K562 (cell line): ENCODE measurements around the gene SVEP1. TPM values are rescaled to one million over a fixed set of nuclear protein-coding genes. Genes with fewer than 3 reads are reported as not detected.

ENCODE experiments used
- ATAC-seq: fragments of 200-7000 bp; cut with Tn5 transposase; 3 replicates; pipeline ENCODE4 v1.9.1; 2020; ENCODE audit warnings: moderate library complexity
- BruUV-seq: library from RNA; stranded (reverse); fragments of 400-500 nt; replicated peaks from 2 replicates; lab custom pipeline; 2021; lab: Mats Ljungman, UMichigan
- CTCF ChIA-PET: fragments of 300-600 bp; formaldehyde crosslinking; extraction: SDS; loops from one replicate; lab custom pipeline; 2021; ENCODE audit warnings: low intra/inter-chr PET ratio; lab: Yijun Ruan, JAX
- POLR2A ChIA-PET: fragments of 300-600, 350-650 bp; sonication (Branson Sonifier 250); formaldehyde crosslinking; extraction: SDS; loops from one replicate; lab custom pipeline; 2021; ENCODE audit warnings: antibody characterized with exemption, inconsistent platforms; lab: Yijun Ruan, JAX
- DNase-seq, 4 experiments: peaks; one replicate each; pipeline versions ENCODE4 v3.0.0 to v3.0.0-alpha.2; 2011 to 2018; ENCODE audit warnings: low spot score in 3 of 4, mixed read lengths in 3 of 4; ENCODE audit errors: extremely low read depth in 1 of 4
- FAIRE-seq: peaks from 2 replicates; lab custom pipeline; 2011; peaks lifted over from hg19 to GRCh38; lab: Jason Lieb, UNC
- H2AFZ ChIP-seq: 2 replicates; pipeline ENCODE4 v1.6.0; 2011; ENCODE audit warnings: low read depth, low read length, control low read depth, inconsistent platforms
- H3K27ac ChIP-seq: fragments of 200-600 bp; 3 replicates; pipeline ENCODE4 v1.8.0; 2011; ENCODE audit warnings: low read depth, mild to moderate bottlenecking, control low read depth, inconsistent platforms, low read length, moderate library complexity, mixed read lengths; ENCODE audit errors: extremely low read depth
- H3K27me3 ChIP-seq, 2 experiments: fragments of 300-600 bp in 1 of 2; 2 replicates in 1 of 2; 3 replicates in 1 of 2; pipeline versions ENCODE4 v1.6.0 to v1.8.0; 2011; ENCODE audit warnings: inconsistent platforms in 2 of 2, low read length in 2 of 2, mild to moderate bottlenecking in 1 of 2, mixed read lengths in 1 of 2, moderate library complexity in 1 of 2; ENCODE audit not compliant: control insufficient read depth in 2 of 2, insufficient read depth in 2 of 2
- H3K36me3 ChIP-seq: fragments of 300-600 bp; 3 replicates; pipeline ENCODE4 v1.8.0; 2011; ENCODE audit warnings: mild to moderate bottlenecking, low read length, inconsistent platforms; ENCODE audit not compliant: control insufficient read depth, insufficient read depth
- H3K4me1 ChIP-seq, 2 experiments: fragments of 200-600 bp in 1 of 2; replicated peaks in 1 of 2; 2 replicates in 1 of 2; 3 replicates in 1 of 2; pipeline versions ENCODE4 v1.5.1 to v1.8.0; 2011; ENCODE audit warnings: inconsistent platforms in 2 of 2, low read length in 2 of 2, mild to moderate bottlenecking in 1 of 2, mixed read lengths in 1 of 2, moderate library complexity in 1 of 2; ENCODE audit not compliant: control insufficient read depth in 2 of 2, insufficient read depth in 2 of 2
- H3K4me2 ChIP-seq: 2 replicates; pipeline ENCODE4 v1.6.1; 2011; ENCODE audit warnings: low read length, control low read depth, inconsistent platforms, mixed read lengths; ENCODE audit not compliant: insufficient read depth
- H3K4me3 ChIP-seq: fragments of 200-600 bp; sonication (generic), shearing (Covaris generic); 2 replicates; pipeline ENCODE4 v1.5.1; 2016; ENCODE audit warnings: control low read depth, inconsistent platforms
- H3K79me2 ChIP-seq: fragments of 200-600 bp; 3 replicates; pipeline ENCODE4 v1.8.0; 2011; ENCODE audit warnings: low read length, inconsistent platforms; ENCODE audit not compliant: control insufficient read depth, insufficient read depth
- H3K9ac ChIP-seq, 2 experiments: 2 replicates each; pipeline versions ENCODE4 v1.6.0 to v1.6.1; 2011; ENCODE audit warnings: low read depth in 2 of 2, low read length in 2 of 2, control low read depth in 1 of 2, inconsistent platforms in 1 of 2, mild to moderate bottlenecking in 1 of 2, mixed read lengths in 1 of 2; ENCODE audit not compliant: insufficient read depth in 1 of 2
- H3K9me1 ChIP-seq: one replicate; pipeline ENCODE4 v1.6.0; 2011; ENCODE audit warnings: inconsistent platforms, mild to moderate bottlenecking, low read length, moderate library complexity; ENCODE audit not compliant: control insufficient read depth, insufficient read depth
- H3K9me3 ChIP-seq: replicated peaks from 2 replicates; pipeline ENCODE4 v1.5.1; 2011; ENCODE audit warnings: low read depth, low read length, inconsistent platforms; ENCODE audit not compliant: control insufficient read depth, insufficient read depth
- H4K20me1 ChIP-seq: replicated peaks from 2 replicates; pipeline ENCODE4 v1.6.1; 2011; ENCODE audit warnings: low read length, inconsistent platforms, mixed read lengths; ENCODE audit not compliant: control insufficient read depth, insufficient read depth
- ARHGAP35 ChIP-seq: fragments of 450-650 bp; IDR thresholded peaks from 2 replicates; pipeline ENCODE4 v1.6.1; 2018; ENCODE audit not compliant: partially characterized antibody
- ASH1L ChIP-seq: fragments of 450-650 bp; IDR thresholded peaks from 2 replicates; pipeline ENCODE4 v1.6.1; 2018; ENCODE audit warnings: borderline replicate concordance, mild to moderate bottlenecking, low read depth; ENCODE audit not compliant: partially characterized antibody
- C11orf30 ChIP-seq: fragments of 450-650 bp; IDR thresholded peaks from 2 replicates; pipeline ENCODE4 v1.6.1; 2016; ENCODE audit warnings: low read depth, mild to moderate bottlenecking
- CHD2 ChIP-seq: IDR thresholded peaks from 2 replicates; pipeline ENCODE4 v1.6.1; 2011; ENCODE audit warnings: low read depth, low read length
- FOXM1 ChIP-seq, 2 experiments: fragments of 450-650 bp in 1 of 2; sonication (generic) in 1 of 2; formaldehyde crosslinking in 1 of 2; IDR thresholded peaks; 2 replicates each; pipeline versions ENCODE4 v1.6.1 to v1.9.0; 2017 to 2022; ENCODE audit warnings: low read depth in 2 of 2, mild to moderate bottlenecking in 2 of 2, missing genetic modification reagents in 1 of 2, moderate library complexity in 1 of 2
- NR1H2 ChIP-seq: sonication (generic); formaldehyde crosslinking; IDR thresholded peaks from 2 replicates; pipeline ENCODE4 v1.4.0; 2020; ENCODE audit warnings: mild to moderate bottlenecking, missing genetic modification reagents
- PURB ChIP-seq: sonication (generic); formaldehyde crosslinking; IDR thresholded peaks from 2 replicates; pipeline ENCODE4 v1.9.0; 2021; ENCODE audit warnings: low read depth, mild to moderate bottlenecking, missing genetic modification reagents
- ZKSCAN3 ChIP-seq: fragments of 250-450 bp; sonication (Bioruptor Pico); IDR thresholded peaks from 2 replicates; pipeline ENCODE4 v1.4.0; 2020
- ZNF316 ChIP-seq: fragments of 450-650 bp; IDR thresholded peaks from 2 replicates; pipeline ENCODE4 v1.6.1; 2016
- WGBS: fragments of 100-300 bp; shearing (Covaris generic); methylation state at CpG from one replicate; pipeline ENCODE4 v1.1.6; 2016; ENCODE audit warnings: low coverage, mixed read lengths; ENCODE audit not compliant: insufficient coverage; ENCODE audit errors: missing lambda C conversion rate; 5-methylcytosine and 5-hydroxymethylcytosine counted together
- in situ Hi-C: fragments of 300-500 bp; cut with MboI; formaldehyde crosslinking; loops from 4 replicates; pipeline ENCODE4 v1.15.0; 2018; ENCODE audit warnings: inconsistent platforms, mixed read lengths
- intact Hi-C: fragments of 100-400 bp; cut with micrococcal nuclease; formaldehyde crosslinking; loops from 2 replicates; pipeline ENCODE4 v1.14.2; 2022
- polyA plus RNA-seq, 8 experiments: library from polyadenylated mRNA; depleted of rRNA in 4 of 8; stranded (reverse) in 5 of 8; unstranded in 3 of 8; fragments of >200 nt; fragmentation: Nextera tagmentation in 2 of 8; fragmentation: Illumina TruSeq in 1 of 8; extraction: Ambion mirVana in 2 of 8; extraction: Trizol in 1 of 8; gene quantifications; 2 replicates each; pipeline versions ENCODE4 v1.2.1 to v1.2.3, GENCODE V29; 2011 to 2014; ENCODE audit warnings: inconsistent platforms in 1 of 8, missing spikeins in 1 of 8
- total RNA-seq, 7 experiments: library from RNA; depleted of rRNA in 6 of 7; stranded (reverse); fragments of >200 nt in 6 of 7; fragmentation: Illumina TruSeq in 2 of 7; extraction: Trizol in 2 of 7; gene quantifications; 2 replicates each; pipeline versions ENCODE4 v1.2.1 to v1.2.3, GENCODE V29; 2011 to 2021; ENCODE audit warnings: low replicate concordance in 1 of 7
- TF ChIP-seq, protein P1 (sequence below): fragments of 250-450 bp; sonication (Bioruptor Pico); IDR thresholded peaks from 2 replicates; pipeline ENCODE4 v1.4.0; 2020; ENCODE audit warnings: mild to moderate bottlenecking, moderate library complexity
- TF ChIP-seq, protein P2 (sequence below), 2 experiments: IDR thresholded peaks; 2 replicates each; pipeline ENCODE4 v1.6.1; 2012; ENCODE audit warnings: improper control_type of control experiment in 2 of 2, low read depth in 2 of 2, low read length in 2 of 2, borderline replicate concordance in 1 of 2
- TF ChIP-seq, protein P3 (sequence below): sonication (generic); formaldehyde crosslinking; IDR thresholded peaks from 2 replicates; pipeline ENCODE4 v1.8.0; 2022; ENCODE audit warnings: mild to moderate bottlenecking, missing genetic modification reagents, borderline replicate concordance

SVEP1 gene
- total and polyA plus RNA-seq, 9 of the 15 experiments (the other 6 are each of a cell fraction or from before 2014, with no cell fraction given): 0.20 to 0.84 (median 0.43) TPM

DNA sequence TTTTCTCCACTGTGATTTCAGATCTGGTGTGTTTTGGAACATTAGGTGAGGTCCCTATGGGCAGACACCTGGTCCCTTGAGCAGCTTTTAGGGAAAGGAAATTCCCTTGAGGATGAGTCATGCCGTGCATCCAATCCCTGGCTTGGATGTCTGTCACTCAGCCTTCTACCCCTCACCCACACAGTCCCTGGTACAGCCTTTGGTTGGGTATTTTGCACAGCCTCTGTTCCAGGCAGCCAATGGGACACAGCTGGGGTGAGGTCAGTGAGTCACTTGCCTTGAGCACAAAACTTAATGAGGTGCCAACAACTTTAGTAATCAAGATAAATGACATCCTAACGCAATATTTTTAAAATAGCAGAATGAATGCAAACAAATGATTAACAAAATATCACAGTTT lies 22.7 kb upstream of the SVEP1 start:
- intact Hi-C loops: no loop called here
- FAIRE-seq (no peak), ATAC-seq (no peak), DNase-seq (no peak)
- Histone ChIP-seq H3K27me3 (no peaks in the 10 kb centered on the region), H3K79me2 (no peaks in the 10 kb centered on the region), H4K20me1 (no peaks in the 10 kb centered on the region), H3K27ac (no peak overlapping the region), H3K36me3 (no peaks in the 10 kb centered on the region), H3K4me2 (no peak overlapping the region), H3K9me1 (no peaks in the 10 kb centered on the region), H2AFZ (no peak overlapping the region), H3K4me1 (no peaks in the 10 kb centered on the region), H3K4me3 (no peak overlapping the region), H3K9ac (no peak overlapping the region), H3K9me3 (no peaks in the 10 kb centered on the region)
- TF ChIP-seq CHD2 (no peak), ARHGAP35 (no peak), FOXM1 (IDR thresholded peaks at IDR 0.05; ENCODE audit: low read depth) (no peak), FOXM1 (CRISPR knock-in tag; IDR thresholded peaks at IDR 0.05; ENCODE audit: low read depth) (no peak), C11orf30 (no peak), ZKSCAN3 (CRISPR knock-in tag) (no peak), ASH1L (no peak), ZNF316 (no peak), NR1H2 (CRISPR knock-in tag) (no peak), PURB (CRISPR knock-in tag) (no peak)
- TF ChIP-seq, protein P1, sequence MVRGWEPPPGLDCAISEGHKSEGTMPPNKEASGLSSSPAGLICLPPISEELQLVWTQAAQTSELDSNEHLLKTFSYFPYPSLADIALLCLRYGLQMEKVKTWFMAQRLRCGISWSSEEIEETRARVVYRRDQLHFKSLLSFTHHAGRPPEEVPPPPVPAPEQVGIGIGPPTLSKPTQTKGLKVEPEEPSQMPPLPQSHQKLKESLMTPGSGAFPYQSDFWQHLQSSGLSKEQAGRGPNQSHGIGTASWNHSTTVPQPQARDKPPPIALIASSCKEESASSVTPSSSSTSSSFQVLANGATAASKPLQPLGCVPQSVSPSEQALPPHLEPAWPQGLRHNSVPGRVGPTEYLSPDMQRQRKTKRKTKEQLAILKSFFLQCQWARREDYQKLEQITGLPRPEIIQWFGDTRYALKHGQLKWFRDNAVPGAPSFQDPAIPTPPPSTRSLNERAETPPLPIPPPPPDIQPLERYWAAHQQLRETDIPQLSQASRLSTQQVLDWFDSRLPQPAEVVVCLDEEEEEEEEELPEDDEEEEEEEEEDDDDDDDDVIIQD: no peak
- TF ChIP-seq, protein P2, sequence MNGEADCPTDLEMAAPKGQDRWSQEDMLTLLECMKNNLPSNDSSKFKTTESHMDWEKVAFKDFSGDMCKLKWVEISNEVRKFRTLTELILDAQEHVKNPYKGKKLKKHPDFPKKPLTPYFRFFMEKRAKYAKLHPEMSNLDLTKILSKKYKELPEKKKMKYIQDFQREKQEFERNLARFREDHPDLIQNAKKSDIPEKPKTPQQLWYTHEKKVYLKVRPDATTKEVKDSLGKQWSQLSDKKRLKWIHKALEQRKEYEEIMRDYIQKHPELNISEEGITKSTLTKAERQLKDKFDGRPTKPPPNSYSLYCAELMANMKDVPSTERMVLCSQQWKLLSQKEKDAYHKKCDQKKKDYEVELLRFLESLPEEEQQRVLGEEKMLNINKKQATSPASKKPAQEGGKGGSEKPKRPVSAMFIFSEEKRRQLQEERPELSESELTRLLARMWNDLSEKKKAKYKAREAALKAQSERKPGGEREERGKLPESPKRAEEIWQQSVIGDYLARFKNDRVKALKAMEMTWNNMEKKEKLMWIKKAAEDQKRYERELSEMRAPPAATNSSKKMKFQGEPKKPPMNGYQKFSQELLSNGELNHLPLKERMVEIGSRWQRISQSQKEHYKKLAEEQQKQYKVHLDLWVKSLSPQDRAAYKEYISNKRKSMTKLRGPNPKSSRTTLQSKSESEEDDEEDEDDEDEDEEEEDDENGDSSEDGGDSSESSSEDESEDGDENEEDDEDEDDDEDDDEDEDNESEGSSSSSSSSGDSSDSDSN (IDR thresholded peaks at IDR 0.05; ENCODE audit: borderline replicate concordance in 1 of 2, low read depth in 2 of 2, low read length in 2 of 2): no peak
- TF ChIP-seq, protein P3, sequence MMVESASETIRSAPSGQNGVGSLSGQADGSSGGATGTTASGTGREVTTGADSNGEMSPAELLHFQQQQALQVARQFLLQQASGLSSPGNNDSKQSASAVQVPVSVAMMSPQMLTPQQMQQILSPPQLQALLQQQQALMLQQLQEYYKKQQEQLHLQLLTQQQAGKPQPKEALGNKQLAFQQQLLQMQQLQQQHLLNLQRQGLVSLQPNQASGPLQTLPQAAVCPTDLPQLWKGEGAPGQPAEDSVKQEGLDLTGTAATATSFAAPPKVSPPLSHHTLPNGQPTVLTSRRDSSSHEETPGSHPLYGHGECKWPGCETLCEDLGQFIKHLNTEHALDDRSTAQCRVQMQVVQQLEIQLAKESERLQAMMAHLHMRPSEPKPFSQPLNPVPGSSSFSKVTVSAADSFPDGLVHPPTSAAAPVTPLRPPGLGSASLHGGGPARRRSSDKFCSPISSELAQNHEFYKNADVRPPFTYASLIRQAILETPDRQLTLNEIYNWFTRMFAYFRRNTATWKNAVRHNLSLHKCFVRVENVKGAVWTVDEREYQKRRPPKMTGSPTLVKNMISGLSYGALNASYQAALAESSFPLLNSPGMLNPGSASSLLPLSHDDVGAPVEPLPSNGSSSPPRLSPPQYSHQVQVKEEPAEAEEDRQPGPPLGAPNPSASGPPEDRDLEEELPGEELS (CRISPR knock-in tag): no peak
- in situ Hi-C loops: no loop called here
- WGBS: 0% methylated on average over 2 of the region's 2 CpGs
- POLR2A ChIA-PET: no interaction called here
- BruUV-seq: no TSS peak
- CTCF ChIA-PET: no interaction called here
